ENCODE results near the gene PAPOLG.

PAPOLG gene

GRCh38 chr2:60837123-60837522, 81.1 kb downstream of the PAPOLG start:
- Histone ChIP-seq H2AFZ (ENCODE audit: low read length) (no peak overlapping the region), H3K27me3 (ENCODE audit: insufficient read depth, low read length) (no peaks in the 10 kb centered on the region), H3K9me3 (ENCODE audit: low read length) (no peaks in the 10 kb centered on the region), H3K4me2 (ENCODE audit: low read length) (no peak overlapping the region), H4K20me1 (ENCODE audit: insufficient read depth, low read length) (no peaks in the 10 kb centered on the region), H3K79me2 (ENCODE audit: insufficient read depth, low read length) (no peaks in the 10 kb centered on the region), H3F3A (ENCODE audit: insufficient read depth, low read length) (peaks cover 22% of the 10 kb centered on the region), H3K9ac (ENCODE audit: low read length) (no peak overlapping the region), H3K4me1 (ENCODE audit: insufficient read depth, low read length, severe bottlenecking) (peaks cover 81% of the 10 kb centered on the region), H3K4me3 (ENCODE audit: low read depth, low read length, poor library complexity, severe bottlenecking) (no peak overlapping the region), H3K9me2 (ENCODE audit: low read depth, low read length) (no peaks in the 10 kb centered on the region), H3K36me3 (ENCODE audit: insufficient read depth, low read length) (no peaks in the 10 kb centered on the region; the same call in 1 of the 2 replicates), H3K27ac (ENCODE audit: low read depth, low read length, poor library complexity, severe bottlenecking) (peak overlapping the region; percentile 99)
- TF ChIP-seq EZH2 (IDR thresholded peaks at IDR 0.05; ENCODE audit: borderline replicate concordance, low read length) = no peak
- TF ChIP-seq CTCF (IDR thresholded peaks at IDR 0.05; ENCODE audit: low read length) = no peak

GRCh38 chr2:60838481-60838880, 82.4 kb downstream of the PAPOLG start:
- H3K79me2 ChIP-seq (ENCODE audit: insufficient read depth, low read length) = no peaks in the 10 kb centered on the region
- H3F3A ChIP-seq (ENCODE audit: insufficient read depth, low read length) = peaks cover 26% of the 10 kb centered on the region
- peaks cover 86% of the 10 kb centered on the region for H3K4me1 ChIP-seq (ENCODE audit: insufficient read depth, low read length, severe bottlenecking)
- H3K27me3 ChIP-seq (ENCODE audit: insufficient read depth, low read length) = no peaks in the 10 kb centered on the region
- H3K4me2 ChIP-seq (ENCODE audit: low read length) = no peak overlapping the region
- H2AFZ ChIP-seq (ENCODE audit: low read length) = no peak overlapping the region
- no peaks in the 10 kb centered on the region; the same call in 1 of the 2 replicates for H3K36me3 ChIP-seq (ENCODE audit: insufficient read depth, low read length)
- no peaks in the 10 kb centered on the region for H4K20me1 ChIP-seq (ENCODE audit: insufficient read depth, low read length)
- TF ChIP-seq CTCF (IDR thresholded peaks at IDR 0.05; ENCODE audit: low read length) = no peak
- no peak for TF ChIP-seq EZH2 (IDR thresholded peaks at IDR 0.05; ENCODE audit: borderline replicate concordance, low read length)
- H3K27ac ChIP-seq (ENCODE audit: low read depth, low read length, poor library complexity, severe bottlenecking) = peak overlapping the region; percentile 99
- H3K9ac ChIP-seq (ENCODE audit: low read length) = no peak overlapping the region
- no peaks in the 10 kb centered on the region for H3K9me2 ChIP-seq (ENCODE audit: low read depth, low read length)
- H3K4me3 ChIP-seq (ENCODE audit: low read depth, low read length, poor library complexity, severe bottlenecking) = no peak overlapping the region
- no peaks in the 10 kb centered on the region for H3K9me3 ChIP-seq (ENCODE audit: low read length)

GRCh38 chr2:60839126-60839813, 83.2 kb downstream of the PAPOLG start:
- peak overlapping the region; percentile 64 for H3K4me2 ChIP-seq (ENCODE audit: low read length)
- H2AFZ ChIP-seq (ENCODE audit: low read length) = no peak overlapping the region
- H3K4me1 ChIP-seq (ENCODE audit: insufficient read depth, low read length, severe bottlenecking) = peaks cover 86% of the 10 kb centered on the region
- no peaks in the 10 kb centered on the region for H3K27me3 ChIP-seq (ENCODE audit: insufficient read depth, low read length)
- peak overlapping the region; percentile 73 for H3K9ac ChIP-seq (ENCODE audit: low read length)
- H3K9me2 ChIP-seq (ENCODE audit: low read depth, low read length) = no peaks in the 10 kb centered on the region
- peak overlapping the region; percentile 29 for H3K4me3 ChIP-seq (ENCODE audit: low read depth, low read length, poor library complexity, severe bottlenecking)
- H3F3A ChIP-seq (ENCODE audit: insufficient read depth, low read length) = peaks cover 26% of the 10 kb centered on the region
- H3K79me2 ChIP-seq (ENCODE audit: insufficient read depth, low read length) = no peaks in the 10 kb centered on the region
- H3K36me3 ChIP-seq (ENCODE audit: insufficient read depth, low read length) = no peaks in the 10 kb centered on the region; the same call in 1 of the 2 replicates
- TF ChIP-seq CTCF (IDR thresholded peaks at IDR 0.05; ENCODE audit: low read length) = peak; percentile 55; the same call in 1 of the 2 replicates
- no peak for TF ChIP-seq EZH2 (IDR thresholded peaks at IDR 0.05; ENCODE audit: borderline replicate concordance, low read length)
- H4K20me1 ChIP-seq (ENCODE audit: insufficient read depth, low read length) = no peaks in the 10 kb centered on the region
- no peaks in the 10 kb centered on the region for H3K9me3 ChIP-seq (ENCODE audit: low read length)
- peak overlapping the region; percentile 99 for H3K27ac ChIP-seq (ENCODE audit: low read depth, low read length, poor library complexity, severe bottlenecking)

Data from OCI-LY1 (cell line).